ENCODE data around the gene FAM83G. TPM values are rescaled to one million over a fixed set of nuclear protein-coding genes. Genes with fewer than 3 reads are reported as not detected.

The FAM83G gene
- total RNA-seq, 1 donor from 2014 or later = 36.1 TPM

GRCh38 chr17:18993905-18994526 lies 10.5 kb downstream of the FAM83G start:
- no peak overlapping the region for H3K4me3 ChIP-seq
- peaks cover 68% of the 10 kb centered on the region for H3K4me1 ChIP-seq
- H3K27me3 ChIP-seq = no peaks in the 10 kb centered on the region
- intact Hi-C loops (cut with DNase I) = no loop called here
- no peaks in the 10 kb centered on the region for H3K36me3 ChIP-seq
- TF ChIP-seq POLR2A (IDR thresholded peaks at IDR 0.05) (no peak), CTCF (IDR thresholded peaks at IDR 0.05) (no peak)
- H3K9me3 ChIP-seq = no peaks in the 10 kb centered on the region
- no peak overlapping the region for H3K27ac ChIP-seq
- no peak for DNase-seq (ENCODE audit: extremely low spot score in 2 of 2)

GRCh38 chr17:18992454-18993130 lies 12.0 kb downstream of the FAM83G start:
- Histone ChIP-seq H3K4me1 (peaks cover 66% of the 10 kb centered on the region), H3K27me3 (no peaks in the 10 kb centered on the region), H3K4me3 (no peak overlapping the region), H3K36me3 (no peaks in the 10 kb centered on the region), H3K9me3 (no peaks in the 10 kb centered on the region), H3K27ac (no peak overlapping the region)
- no peak for DNase-seq (ENCODE audit: extremely low spot score in 2 of 2)
- intact Hi-C loops (cut with DNase I) = no loop called here
- TF ChIP-seq POLR2A (IDR thresholded peaks at IDR 0.05) = no peak
- peak in 1 of 2 donors; percentile 15 for TF ChIP-seq POLR2AphosphoS5 (IDR thresholded peaks at IDR 0.05; ENCODE audit: insufficient read depth in 1 of 2, low read depth in 1 of 2)

- Histone ChIP-seq H3K27ac (no peak overlapping the region), H3K27me3 (no peaks in the 10 kb centered on the region), H3K4me1 (peaks cover 66% of the 10 kb centered on the region), H3K9me3 (no peaks in the 10 kb centered on the region), H3K4me3 (no peak overlapping the region), H3K36me3 (no peaks in the 10 kb centered on the region)
- no peak for TF ChIP-seq POLR2AphosphoS5 (IDR thresholded peaks at IDR 0.05; ENCODE audit: insufficient read depth in 1 of 2, low read depth in 1 of 2)
- no peak for TF ChIP-seq CTCF (IDR thresholded peaks at IDR 0.05)
- TF ChIP-seq POLR2A (IDR thresholded peaks at IDR 0.05) = no peak
- no peak for DNase-seq (ENCODE audit: extremely low spot score in 2 of 2)
- intact Hi-C loops (cut with DNase I) = no loop called here
These were observed 12.8 kb downstream of the FAM83G start for GRCh38 chr17:18991531-18992315.

- no peak for DNase-seq (ENCODE audit: extremely low spot score in 2 of 2)
- intact Hi-C loops (cut with DNase I) = no loop called here
- peaks cover 72% of the 10 kb centered on the region for H3K4me1 ChIP-seq
- H3K9me3 ChIP-seq = no peaks in the 10 kb centered on the region
- no peak overlapping the region for H3K4me3 ChIP-seq
- TF ChIP-seq CTCF (IDR thresholded peaks at IDR 0.05) = no peak
- no peak for TF ChIP-seq POLR2AphosphoS5 (IDR thresholded peaks at IDR 0.05; ENCODE audit: insufficient read depth in 1 of 2, low read depth in 1 of 2)
- no peak for TF ChIP-seq POLR2A (IDR thresholded peaks at IDR 0.05)
- no peaks in the 10 kb centered on the region for H3K36me3 ChIP-seq
- no peaks in the 10 kb centered on the region for H3K27me3 ChIP-seq
- H3K27ac ChIP-seq = no peak overlapping the region
These were observed 14.2 kb downstream of the FAM83G start for GRCh38 chr17:18990331-18990730.

GRCh38 chr17:18988546-18989173 lies 15.9 kb downstream of the FAM83G start:
- no peak for DNase-seq (ENCODE audit: extremely low spot score in 2 of 2)
- Histone ChIP-seq H3K36me3 (no peaks in the 10 kb centered on the region), H3K9me3 (no peaks in the 10 kb centered on the region), H3K27me3 (no peaks in the 10 kb centered on the region), H3K4me3 (no peak overlapping the region), H3K4me1 (peaks cover 65% of the 10 kb centered on the region), H3K27ac (no peak overlapping the region)
- intact Hi-C loops (cut with DNase I) = no loop called here
- TF ChIP-seq POLR2A (IDR thresholded peaks at IDR 0.05) = no peak
- TF ChIP-seq CTCF (IDR thresholded peaks at IDR 0.05) = no peak
- TF ChIP-seq POLR2AphosphoS5 (IDR thresholded peaks at IDR 0.05; ENCODE audit: insufficient read depth in 1 of 2, low read depth in 1 of 2) = no peak
